Neural progenitor cell (in vitro differentiated cells): ENCODE results near the gene CASQ1. TPM values are rescaled to one million over a fixed set of nuclear protein-coding genes. Genes with fewer than 3 reads are reported as not detected.

ENCODE experiments used
- DNase-seq: peaks from one replicate; pipeline ENCODE4 v3.0.0-alpha.2; 2016; ENCODE audit warnings: low spot score
- H2AFZ ChIP-seq: fragments of 200-600 bp; sonication (generic); replicated peaks from 2 replicates; pipeline ENCODE4 v1.6.1; 2016; ENCODE audit warnings: antibody characterized with exemption
- H3F3A ChIP-seq: fragments of 200-600 bp; sonication (generic); 2 replicates; pipeline ENCODE4 v1.6.1; 2016; ENCODE audit warnings: antibody characterized with exemption, low read depth
- H3K27ac ChIP-seq: fragments of 200-600 bp; sonication (generic); 2 replicates; pipeline ENCODE4 v1.5.1; 2016; ENCODE audit warnings: mild to moderate bottlenecking
- H3K27me3 ChIP-seq: fragments of 200-600 bp; sonication (generic); 2 replicates; pipeline ENCODE4 v1.6.1; 2016; ENCODE audit warnings: mild to moderate bottlenecking, moderate library complexity
- H3K36me3 ChIP-seq: fragments of 200-600 bp; sonication (generic); 2 replicates; pipeline ENCODE4 v1.5.1; 2016
- H3K4me1 ChIP-seq: fragments of 200-600 bp; sonication (generic); 2 replicates; pipeline ENCODE4 v1.6.1; 2016; ENCODE audit warnings: mixed run types
- H3K4me2 ChIP-seq: fragments of 200-600 bp; sonication (generic); 2 replicates; pipeline ENCODE4 v1.6.1; 2016
- H3K4me3 ChIP-seq: fragments of 200-600 bp; sonication (generic); 2 replicates; pipeline ENCODE4 v1.5.1; 2016
- H3K79me2 ChIP-seq: fragments of 200-600 bp; sonication (generic); 2 replicates; pipeline ENCODE4 v1.6.1; 2016; ENCODE audit warnings: low read depth
- H3K9ac ChIP-seq: fragments of 200-600 bp; sonication (generic); 2 replicates; pipeline ENCODE4 v1.6.1; 2016
- H3K9me3 ChIP-seq: fragments of 200-600 bp; sonication (generic); 2 replicates; pipeline ENCODE4 v1.5.1; 2016; ENCODE audit warnings: low read depth
- H4K20me1 ChIP-seq: fragments of 200-600 bp; sonication (generic); 2 replicates; pipeline ENCODE4 v1.6.1; 2016; ENCODE audit warnings: low read depth
- H3K27ac Mint-ChIP-seq: 3 replicates; pipeline ENCODE4 v1.8.0; 2021; ENCODE audit warnings: mixed read lengths
- H3K27me3 Mint-ChIP-seq: 2 replicates; pipeline ENCODE4 v1.8.0; 2022; ENCODE audit warnings: low read depth, mild to moderate bottlenecking, inconsistent platforms, moderate library complexity, mixed read lengths; ENCODE audit not compliant: insufficient read depth
- H3K36me3 Mint-ChIP-seq: 3 replicates; pipeline ENCODE4 v1.8.0; 2021; ENCODE audit warnings: mixed read lengths
- H3K4me1 Mint-ChIP-seq: 3 replicates; pipeline ENCODE4 v1.8.0; 2021; ENCODE audit warnings: mixed read lengths
- H3K4me3 Mint-ChIP-seq: 3 replicates; pipeline ENCODE4 v1.8.0; 2021; ENCODE audit warnings: mild to moderate bottlenecking, moderate library complexity, mixed read lengths
- H3K9me3 Mint-ChIP-seq: 3 replicates; pipeline ENCODE4 v1.8.0; 2020; ENCODE audit warnings: mixed read lengths
- CTCF ChIP-seq: fragments of 200-600 bp; sonication (generic); IDR thresholded peaks from 2 replicates; pipeline ENCODE4 v1.5.1; 2017; ENCODE audit warnings: antibody characterized with exemption, mild to moderate bottlenecking
- EZH2 ChIP-seq: fragments of 200-600 bp; sonication (generic); IDR thresholded peaks from 2 replicates; pipeline ENCODE4 v1.6.1; 2017; ENCODE audit warnings: antibody characterized with exemption, mild to moderate bottlenecking, moderate library complexity
- EZH2phosphoT487 ChIP-seq: fragments of 200-600 bp; sonication (generic); IDR thresholded peaks from 2 replicates; pipeline ENCODE4 v1.6.1; 2017; ENCODE audit warnings: antibody characterized with exemption
- total RNA-seq: library from RNA; depleted of rRNA; stranded (reverse); fragments of >200 nt; gene quantifications from 2 replicates; pipeline ENCODE4 v1.2.3, GENCODE V29; 2015; ENCODE audit warnings: low replicate concordance

Gene CASQ1
- total RNA-seq, 1 donor from 2014 or later: not detected

- Histone ChIP-seq H3K27me3 (no peaks in the 10 kb centered on the region), H3F3A (peaks cover 15% of the 10 kb centered on the region), H3K4me2 (no peak overlapping the region), H3K36me3 (peaks cover 8% of the 10 kb centered on the region), H3K27ac (no peak overlapping the region), H3K79me2 (no peaks in the 10 kb centered on the region), H3K4me3 (no peak overlapping the region), H3K9me3 (no peaks in the 10 kb centered on the region), H3K9ac (no peak overlapping the region), H2AFZ (no peak overlapping the region), H4K20me1 (peaks cover 7% of the 10 kb centered on the region), H3K4me1 (peaks cover 6% of the 10 kb centered on the region)
- Mint-ChIP-seq H3K4me3 (no peak overlapping the region), H3K36me3 (peaks cover 45% of the 10 kb centered on the region), H3K4me1 (peaks cover 6% of the 10 kb centered on the region), H3K27ac (no peak overlapping the region), H3K27me3 (no peaks in the 10 kb centered on the region), H3K9me3 (no peaks in the 10 kb centered on the region)
- no peak for DNase-seq
- TF ChIP-seq CTCF (no peak), EZH2 (no peak), EZH2phosphoT487 (no peak)
Observed at GRCh38 chr1:160225345-160225744, 35.0 kb downstream of the CASQ1 start.

GRCh38 chr1:160226623-160227022 lies 36.2 kb downstream of the CASQ1 start:
- no peaks in the 10 kb centered on the region for H3K4me1 ChIP-seq
- no peaks in the 10 kb centered on the region for H3K27me3 ChIP-seq
- H4K20me1 ChIP-seq: no peaks in the 10 kb centered on the region
- DNase-seq: no peak
- peaks cover 18% of the 10 kb centered on the region for H3K36me3 ChIP-seq
- H3K9me3 ChIP-seq: no peaks in the 10 kb centered on the region
- no peak overlapping the region for H2AFZ ChIP-seq
- H3K79me2 ChIP-seq: no peaks in the 10 kb centered on the region
- H3K36me3 Mint-ChIP-seq: peaks cover 41% of the 10 kb centered on the region
- H3K27ac ChIP-seq: no peak overlapping the region
- no peak overlapping the region for H3K4me3 Mint-ChIP-seq
- peaks cover 4% of the 10 kb centered on the region for H3F3A ChIP-seq
- no peaks in the 10 kb centered on the region for H3K9me3 Mint-ChIP-seq
- no peak overlapping the region for H3K4me3 ChIP-seq
- TF ChIP-seq CTCF: no peak
- TF ChIP-seq EZH2phosphoT487: no peak
- no peak for TF ChIP-seq EZH2
- H3K4me1 Mint-ChIP-seq: no peaks in the 10 kb centered on the region
- H3K27ac Mint-ChIP-seq: no peak overlapping the region
- H3K27me3 Mint-ChIP-seq: no peaks in the 10 kb centered on the region
- no peak overlapping the region for H3K4me2 ChIP-seq
- no peak overlapping the region for H3K9ac ChIP-seq

GRCh38 chr1:160227034-160227433 lies 36.7 kb downstream of the CASQ1 start:
- no peaks in the 10 kb centered on the region for H3K4me1 Mint-ChIP-seq
- H3K4me1 ChIP-seq: no peaks in the 10 kb centered on the region
- H3K36me3 Mint-ChIP-seq: peaks cover 37% of the 10 kb centered on the region
- no peaks in the 10 kb centered on the region for H3K79me2 ChIP-seq
- no peak overlapping the region for H3K9ac ChIP-seq
- no peaks in the 10 kb centered on the region for H3K9me3 Mint-ChIP-seq
- TF ChIP-seq EZH2 (no peak), EZH2phosphoT487 (no peak), CTCF (no peak)
- H3K9me3 ChIP-seq: no peaks in the 10 kb centered on the region
- no peak for DNase-seq
- no peaks in the 10 kb centered on the region for H3K27me3 ChIP-seq
- no peak overlapping the region for H3K4me3 Mint-ChIP-seq
- no peak overlapping the region for H2AFZ ChIP-seq
- H3K27ac ChIP-seq: no peak overlapping the region
- H3K27me3 Mint-ChIP-seq: no peaks in the 10 kb centered on the region
- H4K20me1 ChIP-seq: no peaks in the 10 kb centered on the region
- no peak overlapping the region for H3K4me2 ChIP-seq
- H3F3A ChIP-seq: peaks cover 4% of the 10 kb centered on the region
- H3K4me3 ChIP-seq: no peak overlapping the region
- peaks cover 18% of the 10 kb centered on the region for H3K36me3 ChIP-seq
- H3K27ac Mint-ChIP-seq: no peak overlapping the region
